GM19397 (cell line): ENCODE data around the gene NOS1.
"Not testable (repeated sequence)": the region's sequence is repeated elsewhere in the genome, so short reads cannot be mapped to it uniquely, and the experiment has no call there.

ENCODE experiments used
- ATAC-seq: cut with Tn5 transposase; IDR thresholded peaks from one replicate; pipeline ENCODE4 v1.9.1; 2021; ENCODE audit warnings: mild to moderate bottlenecking, moderate library complexity; ENCODE audit not compliant: unreplicated experiment

Gene NOS1

DNA sequence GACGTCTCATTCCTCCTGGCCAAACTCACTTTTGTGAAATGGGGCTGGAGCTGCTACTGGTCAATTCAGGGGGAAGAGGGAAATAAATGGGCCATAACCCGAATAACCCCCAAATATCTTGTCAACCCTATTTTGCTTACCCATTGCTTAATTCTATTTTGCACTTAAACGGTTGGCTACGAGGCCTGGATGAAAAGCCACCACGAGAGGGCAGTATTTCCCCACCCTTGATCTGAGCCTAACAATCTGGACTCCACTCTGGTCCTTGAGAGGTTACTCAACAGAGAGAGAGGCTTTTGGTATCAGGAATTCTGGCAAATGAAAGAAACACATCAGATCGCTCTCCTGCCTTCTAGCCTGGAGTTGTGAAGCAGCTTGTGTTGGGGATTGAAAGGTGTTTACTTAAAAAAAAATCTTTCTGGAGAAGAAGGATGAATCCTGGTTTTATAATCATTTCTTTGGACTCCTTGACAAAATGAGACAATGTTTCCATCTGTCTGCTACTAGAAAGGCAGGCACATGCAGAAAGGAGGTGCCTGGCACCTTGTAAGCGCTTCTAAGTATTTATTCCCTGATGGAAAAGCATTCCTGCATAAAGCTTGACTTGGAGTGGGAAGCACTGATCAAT is 148.7 kb downstream of the NOS1 start:
- no peak for ATAC-seq

DNA sequence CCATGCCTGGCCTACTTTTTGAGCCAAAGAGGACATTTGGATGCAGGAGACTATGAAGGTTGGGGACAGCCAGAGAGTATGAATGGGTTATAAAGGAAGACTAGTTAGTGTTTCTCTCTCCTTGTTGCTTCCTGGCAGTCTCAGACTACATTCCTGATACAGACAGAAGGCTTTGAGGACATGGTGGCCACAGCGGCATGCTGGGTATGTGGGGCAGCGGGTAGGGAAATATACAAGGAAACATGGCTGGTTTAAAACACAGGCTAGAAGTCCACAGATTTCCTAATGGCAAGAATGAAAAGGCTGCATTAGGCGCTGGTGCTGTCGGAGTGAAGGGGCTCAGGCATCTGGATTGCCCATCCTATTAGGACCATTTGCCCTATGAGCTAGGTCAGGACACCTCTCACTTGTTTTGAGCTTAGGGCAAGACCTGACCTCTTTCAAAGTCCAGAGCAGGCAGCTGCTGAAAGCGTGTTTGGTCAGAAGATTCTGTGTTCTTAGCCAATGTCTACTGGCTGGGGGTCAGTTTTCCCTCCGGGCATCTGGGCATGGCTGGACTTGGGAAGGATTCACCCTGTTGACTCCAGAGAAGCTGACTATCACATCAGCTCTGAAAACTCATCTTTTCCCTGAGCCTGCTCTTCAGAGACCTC is 151.0 kb downstream of the NOS1 start:
- no peak for ATAC-seq

- ATAC-seq = no peak
Observed at GRCh38 chr12:117209626-117210025, 151.8 kb downstream of the NOS1 start.

GRCh38 chr12:117208811-117209455 is 152.5 kb downstream of the NOS1 start:
- no peak for ATAC-seq

DNA sequence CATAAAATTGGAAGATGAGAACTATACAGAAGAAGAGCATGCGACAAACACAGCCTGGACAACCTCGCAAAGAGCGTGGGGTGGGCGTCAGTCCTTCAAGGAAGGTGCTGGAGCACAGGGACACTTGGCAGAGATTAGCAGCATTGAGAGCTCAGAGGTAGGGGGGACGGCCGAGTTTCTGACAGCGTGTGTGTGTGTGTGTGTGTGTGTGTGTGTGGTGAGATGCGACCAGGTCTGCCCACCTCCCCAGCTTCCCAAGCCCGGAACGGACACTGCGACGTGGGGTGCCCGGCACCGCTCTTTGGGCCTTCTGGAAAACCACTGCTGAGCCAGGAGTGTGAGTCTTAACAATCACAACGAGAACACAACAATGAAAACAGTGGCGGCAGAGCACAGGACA is 153.2 kb downstream of the NOS1 start:
- ATAC-seq = no peak

DNA sequence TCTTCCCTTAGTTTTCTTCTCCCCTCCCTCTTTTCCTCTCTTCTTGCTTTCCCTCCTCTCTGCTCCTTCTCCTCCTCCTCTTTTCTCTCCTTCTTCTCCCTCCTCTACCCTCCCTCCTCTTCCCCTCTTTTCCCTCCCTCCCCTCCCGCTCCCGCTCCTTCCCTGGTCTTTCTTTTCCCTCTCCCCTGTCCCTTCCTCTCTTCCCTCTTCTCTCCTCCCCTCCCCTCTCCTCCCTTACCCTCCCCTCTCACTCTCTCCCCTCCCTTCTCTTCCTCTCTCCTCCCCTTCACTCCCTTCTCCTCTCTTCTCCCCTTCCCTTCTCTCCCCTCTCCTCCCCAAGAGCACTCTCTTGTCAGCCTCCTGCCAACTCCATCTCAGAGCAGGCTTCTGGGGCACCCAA is 153.8 kb downstream of the NOS1 start:
- ATAC-seq = no peak

DNA sequence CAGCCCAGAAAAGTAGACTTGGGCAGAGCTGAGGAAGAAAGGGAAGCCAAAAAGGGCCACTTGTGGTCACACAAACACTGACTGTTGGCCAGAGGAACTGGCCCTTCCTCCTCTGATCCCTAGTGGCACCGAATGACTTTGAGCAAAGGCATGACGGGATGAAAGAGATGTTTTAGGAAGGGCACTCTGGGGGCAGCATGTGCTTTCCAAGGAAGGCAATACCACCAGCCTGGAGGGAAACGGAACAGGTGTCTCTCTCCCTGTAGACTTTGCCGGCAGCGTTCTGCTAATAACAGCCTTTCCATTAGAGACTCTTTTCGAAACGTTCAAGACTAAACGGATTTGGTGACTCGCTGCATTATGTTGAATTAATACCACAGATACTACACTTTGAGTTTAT is 158.9 kb downstream of the NOS1 start:
- no peak for ATAC-seq

DNA sequence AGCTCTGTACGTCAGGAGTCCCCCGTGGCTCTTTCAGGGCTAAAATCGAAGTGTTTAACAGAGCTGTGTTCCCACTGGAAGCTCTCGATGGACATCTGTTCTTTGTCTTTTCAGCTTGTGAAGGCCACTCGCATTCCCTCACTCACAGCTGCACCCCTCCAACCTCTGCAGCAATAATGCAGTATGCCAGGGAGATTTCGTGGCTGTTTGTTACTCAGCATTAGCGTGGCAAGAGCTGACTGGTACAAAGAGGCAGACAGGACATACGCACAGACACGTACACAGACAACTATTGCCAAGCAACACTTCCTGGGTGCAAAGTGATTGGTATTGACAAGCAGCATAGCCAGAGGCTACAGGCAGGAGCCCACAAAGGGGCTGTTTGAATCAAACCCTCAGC is 159.4 kb downstream of the NOS1 start:
- ATAC-seq = no peak

DNA sequence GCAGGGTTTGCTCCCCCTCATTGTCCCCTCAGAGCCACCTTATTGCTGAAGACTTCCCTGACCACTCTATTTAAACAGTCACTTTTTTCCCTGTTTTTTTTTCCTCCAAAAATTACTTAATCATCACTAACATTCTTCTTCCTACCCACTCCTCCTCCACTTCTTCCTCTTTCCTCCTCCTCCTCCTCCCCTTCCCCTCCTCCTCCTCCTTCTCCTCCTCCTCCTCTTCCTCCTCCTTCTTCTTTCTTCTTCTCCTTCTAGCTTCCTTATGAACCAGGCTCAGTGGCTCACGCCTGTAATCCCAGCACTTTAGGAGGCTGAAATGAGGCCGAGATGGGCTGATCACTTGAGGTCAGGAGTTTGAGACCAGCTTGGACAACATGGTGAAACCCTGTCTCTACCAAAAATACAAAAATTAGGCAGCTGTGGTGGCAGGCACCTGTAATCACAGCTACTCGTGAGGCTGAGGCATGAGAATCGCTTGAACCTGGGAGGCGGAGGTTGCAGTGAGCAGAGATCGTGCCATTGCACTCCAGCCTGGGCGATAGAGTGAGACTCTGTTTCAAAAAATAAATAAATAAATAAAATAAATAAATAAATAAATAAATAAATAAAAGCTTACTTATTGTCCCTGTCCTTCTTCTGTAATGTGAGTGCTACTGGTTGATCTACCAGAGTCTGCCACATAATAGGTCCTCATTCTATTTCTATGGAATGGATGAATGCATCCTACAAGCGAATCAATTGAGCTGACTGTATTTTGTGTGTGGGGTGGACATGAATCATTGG is 161.3 kb downstream of the NOS1 start:
- not testable (repeated sequence) for ATAC-seq

- not testable (repeated sequence) for ATAC-seq
Observed at GRCh38 chr12:117196334-117196733, 165.1 kb downstream of the NOS1 start.

DNA sequence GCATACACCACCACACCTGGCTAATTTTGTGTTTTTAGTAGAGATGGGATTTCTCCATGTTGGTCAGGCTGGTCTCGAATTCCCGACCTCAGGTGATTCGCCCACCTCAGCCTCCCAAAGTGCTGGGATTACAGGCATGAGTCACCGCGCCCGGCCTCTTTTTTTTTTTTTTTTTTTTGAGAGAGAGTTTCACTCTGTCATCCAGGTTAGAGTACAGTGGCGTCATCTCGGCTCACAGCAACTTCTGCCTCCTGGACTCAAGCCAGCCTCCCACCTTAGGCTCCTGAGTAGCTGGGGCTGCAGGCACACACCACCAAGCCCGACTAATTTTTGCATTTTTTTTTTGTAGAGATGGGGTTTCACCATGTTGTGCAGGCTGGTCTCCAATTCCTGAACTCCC is 166.4 kb downstream of the NOS1 start:
- not testable (repeated sequence) for ATAC-seq

- no peak for ATAC-seq
Observed at GRCh38 chr12:117193903-117194302, 167.5 kb downstream of the NOS1 start.

GRCh38 chr12:117192581-117192980 is 168.8 kb downstream of the NOS1 start:
- ATAC-seq = not testable (repeated sequence)

- ATAC-seq = no peak
Observed at GRCh38 chr12:117192057-117192456, 169.4 kb downstream of the NOS1 start.

GRCh38 chr12:117190210-117190781 is 171.1 kb downstream of the NOS1 start, which contains the start of gene FBXO21:
Gene FBXO21 (minus strand): TSS chr12:117190470. CDS start chr12:117190456, 14 bp downstream.
- peak; percentile 91 for ATAC-seq

- ATAC-seq = peak; percentile 37
Observed at GRCh38 chr12:117189725-117190209, 171.7 kb downstream of the NOS1 start.

- no peak for ATAC-seq
Observed at GRCh38 chr12:117188961-117189724, 172.3 kb downstream of the NOS1 start.

DNA sequence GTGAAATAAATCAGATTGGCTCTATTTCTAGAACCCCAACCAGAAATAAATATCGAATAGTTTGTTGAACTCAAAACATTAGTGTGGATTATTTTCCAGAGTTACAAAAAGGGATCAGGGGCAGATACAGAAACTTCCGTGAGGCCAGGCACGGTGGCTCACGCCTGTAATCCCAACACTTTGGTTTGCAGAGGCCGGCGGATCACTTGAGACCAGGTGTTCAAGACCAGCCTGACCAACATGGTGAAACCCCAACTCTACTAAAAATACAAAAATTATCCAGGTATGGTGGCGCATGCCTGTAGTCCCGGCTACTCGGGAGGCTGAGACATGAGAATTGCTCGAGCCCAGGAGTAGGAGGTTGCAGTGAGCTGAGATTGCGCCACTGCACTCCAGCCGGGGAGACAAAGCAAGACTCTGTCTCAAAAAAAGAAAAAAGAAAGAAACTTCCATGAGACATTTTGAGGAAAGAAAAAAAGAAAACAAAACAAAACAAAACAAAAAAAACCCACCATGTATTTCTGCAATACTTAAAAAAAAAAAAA is 173.2 kb downstream of the NOS1 start:
- ATAC-seq = no peak

DNA sequence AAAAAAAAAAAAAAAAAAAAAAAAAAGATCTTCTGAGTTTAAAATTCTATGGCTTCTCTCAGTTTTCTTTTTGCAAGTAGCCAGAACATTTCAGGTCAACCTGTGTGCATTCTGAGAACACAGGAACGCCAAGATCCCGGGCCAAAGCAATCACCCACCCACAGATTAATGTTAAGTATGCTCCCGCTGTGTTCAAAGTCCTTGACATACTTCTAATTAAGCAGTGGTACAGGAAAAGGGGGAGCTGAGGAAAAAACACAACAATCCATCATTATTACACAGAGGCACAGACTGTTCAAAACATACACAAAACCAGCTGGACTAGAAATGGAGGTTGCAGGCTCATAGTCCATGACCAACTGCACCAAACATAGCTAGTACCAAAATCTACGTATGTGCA is 174.0 kb downstream of the NOS1 start:
- ATAC-seq = no peak

- ATAC-seq = no peak
Observed at GRCh38 chr12:117182866-117183265, 178.6 kb downstream of the NOS1 start.
